A673 (cell line): ENCODE measurements around the gene TMEM259. TPM values are rescaled to one million over a fixed set of nuclear protein-coding genes. Genes with fewer than 3 reads are reported as not detected.

Experiments
- BruUV-seq: library from RNA; stranded (reverse); fragments of 400-500 nt; replicated peaks from 2 replicates; lab custom pipeline; 2021; lab: Mats Ljungman, UMichigan
- CTCF ChIA-PET: fragments of 300-600 bp; sonication (Branson Sonifier 250); formaldehyde crosslinking; loops from one replicate; lab custom pipeline; 2022; ENCODE audit warnings: antibody characterized with exemption; lab: Charles Lee
- POLR2A ChIA-PET: fragments of 300-600 bp; sonication (Branson Sonifier 250); formaldehyde crosslinking; loops from one replicate; lab custom pipeline; 2022; ENCODE audit warnings: antibody characterized with exemption; ENCODE audit not compliant: low non-redundant PET; lab: Charles Lee
- DNase-seq: peaks from one replicate; pipeline ENCODE4 v3.0.0-alpha.2; 2015; ENCODE audit warnings: low spot score
- H3K27ac ChIP-seq: fragments of 200-600 bp; sonication (generic); 2 replicates; pipeline ENCODE4 v1.5.1; 2016; ENCODE audit warnings: mixed run types, low read depth, mild to moderate bottlenecking, mixed read lengths, antibody characterized with exemption, low read length; ENCODE audit not compliant: poor library complexity, severe bottlenecking
- H3K27me3 ChIP-seq: fragments of 200-600 bp; sonication (generic); replicated peaks from 2 replicates; pipeline ENCODE4 v1.6.1; 2017; ENCODE audit warnings: mixed run types, low read depth, mild to moderate bottlenecking, mixed read lengths, antibody characterized with exemption, low read length; ENCODE audit not compliant: insufficient read depth, poor library complexity
- H3K36me3 ChIP-seq: fragments of 200-600 bp; sonication (generic); 2 replicates; pipeline ENCODE4 v1.6.1; 2016; ENCODE audit warnings: mixed run types, mild to moderate bottlenecking, mixed read lengths, antibody characterized with exemption, low read length; ENCODE audit not compliant: insufficient read depth, poor library complexity, severe bottlenecking
- H3K4me1 ChIP-seq: fragments of 200-600 bp; sonication (generic); 2 replicates; pipeline ENCODE4 v1.6.1; 2017; ENCODE audit warnings: mixed run types, mild to moderate bottlenecking, mixed read lengths, antibody characterized with exemption, low read length; ENCODE audit not compliant: insufficient read depth, poor library complexity, severe bottlenecking
- H3K4me3 ChIP-seq: fragments of 200-600 bp; sonication (generic); 2 replicates; pipeline ENCODE4 v1.5.1; 2016; ENCODE audit warnings: low read depth, mixed run types, mild to moderate bottlenecking, mixed read lengths, low read length; ENCODE audit not compliant: poor library complexity, severe bottlenecking
- H3K9me3 ChIP-seq: fragments of 200-600 bp; sonication (generic); 2 replicates; pipeline ENCODE4 v1.6.1; 2016; ENCODE audit warnings: mixed run types, low read depth, mild to moderate bottlenecking, mixed read lengths, antibody characterized with exemption, low read length; ENCODE audit not compliant: poor library complexity, severe bottlenecking
- EZH2 ChIP-seq: fragments of 200-600 bp; sonication (generic); IDR thresholded peaks from 2 replicates; pipeline ENCODE4 v1.6.1; 2017; ENCODE audit warnings: borderline replicate concordance, low read depth, mild to moderate bottlenecking, mixed read lengths, antibody characterized with exemption, low read length; ENCODE audit not compliant: poor library complexity, severe bottlenecking
- intact Hi-C: fragments of 100-400 bp; cut with micrococcal nuclease; formaldehyde crosslinking; loops from one replicate; pipeline ENCODE4 v1.10.0; 2022; ENCODE audit not compliant: unreplicated experiment
- total RNA-seq: library from RNA; stranded (reverse); gene quantifications from 2 replicates; pipeline ENCODE4 v1.2.3, GENCODE V29; 2021
- TF ChIP-seq, protein P1 (sequence below): fragments of 300-800, 200-600 bp; sonication (generic); conservative IDR thresholded peaks from 2 replicates; pipeline ENCODE4 v1.5.1; 2017; ENCODE audit warnings: low read depth, mild to moderate bottlenecking, antibody characterized with exemption, low read length, moderate library complexity, mixed read lengths

Gene TMEM259
- total RNA-seq, 1 experiment from 2014 or later: 151 TPM

DNA sequence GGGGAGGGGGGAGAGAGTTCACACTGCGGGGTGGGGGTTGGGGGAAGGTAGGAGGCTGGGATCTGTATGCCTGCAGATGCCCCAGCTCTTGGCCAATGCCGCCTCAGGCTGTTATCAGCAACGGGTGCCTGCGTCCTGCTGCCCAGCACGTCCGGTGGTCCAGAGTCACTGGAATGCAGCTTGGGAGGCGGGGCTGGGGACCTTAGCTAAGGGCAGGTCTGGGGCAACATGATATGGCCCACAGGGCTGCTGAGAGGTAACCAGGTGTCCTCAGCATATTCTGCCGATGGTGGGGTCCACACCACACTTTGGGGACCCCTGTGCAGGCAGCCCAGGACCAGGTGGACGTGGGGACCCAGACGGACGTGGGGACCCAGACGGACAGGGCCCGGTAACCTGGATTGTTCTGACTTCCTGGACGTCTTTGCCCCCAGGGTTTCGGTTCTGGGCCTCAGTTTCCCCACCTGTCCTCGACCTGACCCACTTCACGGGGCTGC, 45.4 kb upstream of the TMEM259 start:
- Histone ChIP-seq H3K4me3 (peak overlapping the region; percentile 51), H3K4me1 (peaks cover 24% of the 10 kb centered on the region), H3K36me3 (no peaks in the 10 kb centered on the region), H3K27ac (no peak overlapping the region), H3K27me3 (peaks cover 7% of the 10 kb centered on the region), H3K9me3 (no peaks in the 10 kb centered on the region)
- BruUV-seq: no TSS peak
- ChIA-PET CTCF (no interaction called here), POLR2A (no interaction called here)
- intact Hi-C loops: no loop called here
- TF ChIP-seq, protein P1, sequence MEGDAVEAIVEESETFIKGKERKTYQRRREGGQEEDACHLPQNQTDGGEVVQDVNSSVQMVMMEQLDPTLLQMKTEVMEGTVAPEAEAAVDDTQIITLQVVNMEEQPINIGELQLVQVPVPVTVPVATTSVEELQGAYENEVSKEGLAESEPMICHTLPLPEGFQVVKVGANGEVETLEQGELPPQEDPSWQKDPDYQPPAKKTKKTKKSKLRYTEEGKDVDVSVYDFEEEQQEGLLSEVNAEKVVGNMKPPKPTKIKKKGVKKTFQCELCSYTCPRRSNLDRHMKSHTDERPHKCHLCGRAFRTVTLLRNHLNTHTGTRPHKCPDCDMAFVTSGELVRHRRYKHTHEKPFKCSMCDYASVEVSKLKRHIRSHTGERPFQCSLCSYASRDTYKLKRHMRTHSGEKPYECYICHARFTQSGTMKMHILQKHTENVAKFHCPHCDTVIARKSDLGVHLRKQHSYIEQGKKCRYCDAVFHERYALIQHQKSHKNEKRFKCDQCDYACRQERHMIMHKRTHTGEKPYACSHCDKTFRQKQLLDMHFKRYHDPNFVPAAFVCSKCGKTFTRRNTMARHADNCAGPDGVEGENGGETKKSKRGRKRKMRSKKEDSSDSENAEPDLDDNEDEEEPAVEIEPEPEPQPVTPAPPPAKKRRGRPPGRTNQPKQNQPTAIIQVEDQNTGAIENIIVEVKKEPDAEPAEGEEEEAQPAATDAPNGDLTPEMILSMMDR: no peak
- no peak for TF ChIP-seq EZH2
- DNase-seq: no peak

DNA sequence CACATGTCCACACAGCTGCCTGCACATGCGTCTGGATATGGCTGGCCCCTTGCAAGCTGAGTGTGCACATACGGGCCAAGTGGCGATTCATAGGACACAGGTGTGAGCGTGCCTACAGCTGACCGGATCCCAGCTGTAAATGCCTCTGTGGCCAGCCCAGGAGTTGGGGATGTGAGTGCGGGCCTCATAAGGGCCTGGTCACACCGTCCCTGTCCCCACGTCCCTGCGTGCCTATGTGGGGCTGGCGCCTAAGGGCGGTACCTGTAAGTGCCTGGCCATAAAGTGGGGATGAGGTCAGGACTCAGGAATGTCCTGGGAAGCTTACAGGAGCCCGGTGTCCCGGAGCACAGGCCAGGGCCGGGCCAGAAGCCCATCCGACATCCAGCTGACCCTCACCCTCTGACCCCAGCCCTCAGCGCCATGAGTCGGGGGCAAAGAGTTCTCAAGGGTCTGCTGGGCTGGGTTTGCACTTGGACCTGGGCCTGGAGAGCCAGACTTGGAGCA, 44.7 kb upstream of the TMEM259 start:
- Histone ChIP-seq H3K4me1 (peaks cover 18% of the 10 kb centered on the region), H3K36me3 (no peaks in the 10 kb centered on the region), H3K27ac (no peak overlapping the region), H3K27me3 (peaks cover 1% of the 10 kb centered on the region), H3K9me3 (no peaks in the 10 kb centered on the region), H3K4me3 (no peak overlapping the region)
- CTCF ChIA-PET: no interaction called here
- no TSS peak for BruUV-seq
- intact Hi-C loops: no loop called here
- TF ChIP-seq, protein P1: no peak
- TF ChIP-seq EZH2: no peak
- POLR2A ChIA-PET: no interaction called here
- DNase-seq: no peak

DNA sequence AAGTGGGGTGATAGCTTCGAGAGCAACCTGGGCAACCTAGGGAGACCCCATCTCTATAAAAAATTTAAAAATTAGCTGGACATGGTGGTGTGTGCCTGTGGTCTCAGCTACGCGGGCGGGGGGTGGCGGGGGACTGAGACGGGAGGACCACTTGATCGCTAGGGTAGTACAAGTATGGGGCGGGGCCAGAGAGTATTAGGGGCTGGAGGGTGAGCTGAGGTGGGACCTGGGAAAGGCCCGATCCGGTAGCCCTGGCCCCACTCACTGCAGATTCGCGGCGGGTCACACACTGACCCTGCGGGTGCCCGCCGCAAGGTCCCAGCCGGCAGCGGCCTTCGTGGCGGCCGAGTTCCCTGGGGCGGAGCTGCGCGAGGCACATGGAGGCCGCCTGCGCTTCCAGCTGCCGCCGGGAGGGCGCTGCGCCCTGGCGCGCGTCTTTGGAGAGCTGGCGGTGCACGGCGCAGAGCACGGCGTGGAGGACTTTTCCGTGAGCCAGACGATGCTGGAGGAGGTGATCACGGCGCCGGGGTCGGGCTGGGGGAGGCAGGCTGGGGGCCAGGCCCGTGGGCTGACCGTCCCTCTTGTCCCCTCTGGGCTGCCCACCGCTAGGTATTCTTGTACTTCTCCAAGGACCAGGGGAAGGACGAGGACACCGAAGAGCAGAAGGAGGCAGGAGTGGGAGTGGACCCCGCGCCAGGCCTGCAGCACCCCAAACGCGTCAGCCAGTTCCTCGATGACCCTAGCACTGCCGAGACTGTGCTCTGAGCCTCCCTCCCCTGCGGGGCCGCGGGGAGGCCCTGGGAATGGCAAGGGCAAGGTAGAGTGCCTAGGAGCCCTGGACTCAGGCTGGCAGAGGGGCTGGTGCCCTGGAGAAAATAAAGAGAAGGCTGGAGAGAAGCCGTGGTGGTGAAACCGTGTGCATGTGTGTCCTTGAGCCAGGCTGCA, 44.0 kb upstream of the TMEM259 start:
- DNase-seq: peak; percentile 88
- ChIA-PET CTCF (interaction anchor here (0.6 to 1.0 kb wide), 4 partner anchors 10 to 180 kb away, joined by 3 to 6 read pairs (median 4); no protein-coding TSS in a partner anchor), POLR2A (no interaction called here)
- BruUV-seq: no TSS peak
- Histone ChIP-seq H3K36me3 (no peaks in the 10 kb centered on the region), H3K27ac (no peak overlapping the region), H3K9me3 (no peaks in the 10 kb centered on the region), H3K4me3 (no peak overlapping the region), H3K4me1 (peaks cover 16% of the 10 kb centered on the region), H3K27me3 (no peaks in the 10 kb centered on the region)
- TF ChIP-seq, protein P1: peak; percentile 78
- no peak for TF ChIP-seq EZH2
- intact Hi-C loops: no loop called here
